GM10847 (cell line): ENCODE data around the gene WBP2.

Experiments
- POLR2A ChIP-seq: IDR thresholded peaks from 2 replicates; pipeline ENCODE4 v1.6.1; 2011; ENCODE audit not compliant: insufficient read length; ENCODE audit errors: extremely low read depth

Gene WBP2

GRCh38 chr17:75855310-75856061 lies at the start of gene WBP2:
Gene WBP2 (minus strand): TSS chr17:75855335. CDS start chr17:75855297, 38 bp downstream.
- TF ChIP-seq POLR2A: peak; percentile 96

- no peak for TF ChIP-seq POLR2A
Measured at GRCh38 chr17:75902406-75902805, 47.3 kb upstream of the WBP2 start.

- TF ChIP-seq POLR2A: no peak
Measured at GRCh38 chr17:75901727-75902126, 46.6 kb upstream of the WBP2 start.

- no peak for TF ChIP-seq POLR2A
Measured at GRCh38 chr17:75900691-75901533, 45.8 kb upstream of the WBP2 start.

- no peak for TF ChIP-seq POLR2A
Measured at GRCh38 chr17:75899767-75900468, 44.8 kb upstream of the WBP2 start.

- no peak for TF ChIP-seq POLR2A
Measured at GRCh38 chr17:75899353-75899752, 44.2 kb upstream of the WBP2 start.

GRCh38 chr17:75898791-75899190 lies 43.7 kb upstream of the WBP2 start:
- no peak for TF ChIP-seq POLR2A

- TF ChIP-seq POLR2A: no peak
Measured at GRCh38 chr17:75898065-75898464, 42.9 kb upstream of the WBP2 start.

- no peak for TF ChIP-seq POLR2A
Measured at GRCh38 chr17:75897160-75898019, 42.3 kb upstream of the WBP2 start.

GRCh38 chr17:75896415-75897159 lies 41.5 kb upstream of the WBP2 start, which contains the start of gene TRIM65:
Gene TRIM65 (minus strand): TSS chr17:75896951. CDS start chr17:75896937, 14 bp downstream.
- TF ChIP-seq POLR2A: peak; percentile 79

- TF ChIP-seq POLR2A: no peak
Measured at GRCh38 chr17:75895370-75896155, 40.4 kb upstream of the WBP2 start.

- no peak for TF ChIP-seq POLR2A
Measured at GRCh38 chr17:75894049-75894733, 39.1 kb upstream of the WBP2 start.
